PC-9 (cell line): Measurements from ENCODE around the gene HMGXB4. TPM values are rescaled to one million over a fixed set of nuclear protein-coding genes. Genes with fewer than 3 reads are reported as not detected.

Experiments used
- BruUV-seq: library from RNA; stranded (reverse); fragments of 400-500 nt; replicated peaks from 2 replicates; lab custom pipeline; 2021; lab: Mats Ljungman, UMichigan
- CTCF ChIA-PET: fragments of 300-600 bp; sonication (Branson Sonifier 250); formaldehyde crosslinking; loops from one replicate; lab custom pipeline; 2022; ENCODE audit warnings: antibody characterized with exemption; lab: Charles Lee
- POLR2A ChIA-PET: fragments of 300-600 bp; sonication (Branson Sonifier 250); formaldehyde crosslinking; loops from one replicate; lab custom pipeline; 2022; ENCODE audit warnings: antibody characterized with exemption; ENCODE audit not compliant: unreplicated experiment; lab: Charles Lee
- DNase-seq, 2 experiments: peaks; one replicate each; pipeline versions ENCODE4 v3.0.0 to v3.0.0-alpha.2; 2015 to 2022; ENCODE audit warnings: mixed read lengths in 1 of 2
- H2AFZ ChIP-seq: fragments of 200-600 bp; sonication (generic); 2 replicates; pipeline ENCODE4 v1.8.1; 2017; ENCODE audit warnings: antibody characterized with exemption
- H3F3A ChIP-seq: fragments of 200-600 bp; sonication (generic); 2 replicates; pipeline ENCODE4 v1.8.1; 2017; ENCODE audit warnings: antibody characterized with exemption, mild to moderate bottlenecking, low read depth; ENCODE audit not compliant: insufficient read depth
- H3K27ac ChIP-seq: fragments of 200-600 bp; sonication (generic); 2 replicates; pipeline ENCODE4 v1.6.1; 2016; ENCODE audit warnings: mixed run types
- H3K27me3 ChIP-seq: fragments of 200-600 bp; sonication (generic); 2 replicates; pipeline ENCODE4 v1.6.1; 2016; ENCODE audit warnings: low read depth, mixed run types; ENCODE audit not compliant: insufficient read depth
- H3K36me3 ChIP-seq: fragments of 200-600 bp; sonication (generic); 2 replicates; pipeline ENCODE4 v1.6.1; 2016; ENCODE audit warnings: low read depth, mixed run types
- H3K4me1 ChIP-seq: fragments of 200-600 bp; sonication (generic); replicated peaks from 2 replicates; pipeline ENCODE4 v1.6.1; 2016; ENCODE audit warnings: mixed run types; ENCODE audit not compliant: insufficient read depth
- H3K4me2 ChIP-seq: fragments of 200-600 bp; sonication (generic); 2 replicates; pipeline ENCODE4 v1.6.1; 2017; ENCODE audit warnings: mixed run types
- H3K4me3 ChIP-seq: fragments of 200-600 bp; sonication (generic); 2 replicates; pipeline ENCODE4 v1.6.1; 2016; ENCODE audit warnings: mixed run types
- H3K79me2 ChIP-seq: fragments of 200-600 bp; sonication (generic); 2 replicates; pipeline ENCODE4 v1.6.1; 2017; ENCODE audit warnings: low read depth, mixed run types
- H3K9me2 ChIP-seq: fragments of 200-600 bp; sonication (generic); 2 replicates; pipeline ENCODE4 v1.8.1; 2017; ENCODE audit warnings: mild to moderate bottlenecking; ENCODE audit not compliant: insufficient read depth
- H3K9me3 ChIP-seq: fragments of 200-600 bp; sonication (generic); 2 replicates; pipeline ENCODE4 v1.8.1; 2016; ENCODE audit warnings: low read depth; ENCODE audit not compliant: insufficient read depth
- H4K20me1 ChIP-seq: fragments of 200-600 bp; sonication (generic); 2 replicates; pipeline ENCODE4 v1.8.1; 2017; ENCODE audit not compliant: insufficient read depth
- EZH2 ChIP-seq: fragments of 200-600 bp; sonication (generic); IDR thresholded peaks from 2 replicates; pipeline ENCODE4 v1.8.0; 2017; ENCODE audit warnings: antibody characterized with exemption, low read depth
- intact Hi-C: fragments of 100-400 bp; cut with micrococcal nuclease; formaldehyde crosslinking; loops from one replicate; pipeline ENCODE4 v1.10.0; 2022; ENCODE audit not compliant: unreplicated experiment
- total RNA-seq: library from RNA; stranded (reverse); gene quantifications from 2 replicates; pipeline ENCODE4 v1.2.3, GENCODE V29; 2021
- TF ChIP-seq, protein P1 (sequence below): fragments of 200-600 bp; sonication (generic); conservative IDR thresholded peaks from 2 replicates; pipeline ENCODE4 v1.6.1; 2017; ENCODE audit warnings: mixed run types, antibody characterized with exemption, mild to moderate bottlenecking, moderate library complexity

HMGXB4 gene
- total RNA-seq, 1 experiment from 2014 or later: 29.2 TPM

DNA sequence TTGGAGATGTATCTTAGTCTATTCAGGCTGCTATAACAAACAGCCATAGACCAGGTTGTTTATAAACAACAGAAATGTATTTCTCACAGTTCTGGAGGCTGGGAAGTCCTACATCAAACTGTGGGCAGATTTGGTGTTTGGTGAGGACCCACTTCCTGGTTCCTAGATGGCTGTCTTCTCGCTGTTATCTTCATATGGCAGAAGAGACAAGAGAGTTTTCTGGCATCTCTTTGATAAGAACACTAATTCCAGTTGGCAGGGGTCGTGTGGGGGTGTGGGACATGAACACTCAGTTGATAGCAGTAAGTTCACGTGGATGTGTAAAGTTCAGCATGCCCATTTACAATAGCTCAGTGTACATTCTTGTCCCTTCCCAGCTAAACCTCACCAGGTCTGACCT is 41.3 kb upstream of the HMGXB4 start:
- Histone ChIP-seq H3K27ac (no peak overlapping the region), H3K36me3 (no peaks in the 10 kb centered on the region), H3K9me3 (no peaks in the 10 kb centered on the region; the same call in 1 of the 2 replicates), H3K4me1 (no peaks in the 10 kb centered on the region), H3K27me3 (peaks cover 17% of the 10 kb centered on the region), H3K4me3 (no peak overlapping the region), H3F3A (no peaks in the 10 kb centered on the region), H4K20me1 (no peaks in the 10 kb centered on the region), H3K4me2 (no peak overlapping the region), H2AFZ (no peak overlapping the region), H3K9me2 (no peaks in the 10 kb centered on the region), H3K79me2 (no peaks in the 10 kb centered on the region)
- no peak for DNase-seq
- ChIA-PET CTCF (no interaction called here), POLR2A (no interaction called here)
- intact Hi-C loops: no loop called here
- TF ChIP-seq, protein P1, sequence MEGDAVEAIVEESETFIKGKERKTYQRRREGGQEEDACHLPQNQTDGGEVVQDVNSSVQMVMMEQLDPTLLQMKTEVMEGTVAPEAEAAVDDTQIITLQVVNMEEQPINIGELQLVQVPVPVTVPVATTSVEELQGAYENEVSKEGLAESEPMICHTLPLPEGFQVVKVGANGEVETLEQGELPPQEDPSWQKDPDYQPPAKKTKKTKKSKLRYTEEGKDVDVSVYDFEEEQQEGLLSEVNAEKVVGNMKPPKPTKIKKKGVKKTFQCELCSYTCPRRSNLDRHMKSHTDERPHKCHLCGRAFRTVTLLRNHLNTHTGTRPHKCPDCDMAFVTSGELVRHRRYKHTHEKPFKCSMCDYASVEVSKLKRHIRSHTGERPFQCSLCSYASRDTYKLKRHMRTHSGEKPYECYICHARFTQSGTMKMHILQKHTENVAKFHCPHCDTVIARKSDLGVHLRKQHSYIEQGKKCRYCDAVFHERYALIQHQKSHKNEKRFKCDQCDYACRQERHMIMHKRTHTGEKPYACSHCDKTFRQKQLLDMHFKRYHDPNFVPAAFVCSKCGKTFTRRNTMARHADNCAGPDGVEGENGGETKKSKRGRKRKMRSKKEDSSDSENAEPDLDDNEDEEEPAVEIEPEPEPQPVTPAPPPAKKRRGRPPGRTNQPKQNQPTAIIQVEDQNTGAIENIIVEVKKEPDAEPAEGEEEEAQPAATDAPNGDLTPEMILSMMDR: no peak
- TF ChIP-seq EZH2: no peak
- no TSS peak for BruUV-seq

DNA sequence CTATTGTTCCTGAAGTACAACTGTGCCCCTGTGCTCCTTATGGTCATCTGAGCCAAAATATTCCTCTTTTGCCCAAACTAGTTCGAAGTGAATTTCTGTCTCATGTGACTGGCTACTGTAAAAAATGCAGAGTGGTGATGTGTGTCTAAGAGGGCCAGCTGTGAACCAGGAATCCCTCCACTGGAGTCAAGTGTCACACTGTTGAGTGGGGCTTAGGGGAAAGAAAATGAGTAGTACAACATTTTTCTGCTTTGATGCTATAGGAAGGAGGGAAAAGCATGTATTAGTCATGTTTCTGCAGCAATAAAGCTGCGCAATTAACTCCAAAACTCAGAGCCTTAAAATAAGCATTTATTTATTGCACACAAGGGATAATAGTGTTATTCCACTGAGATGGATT is 39.8 kb upstream of the HMGXB4 start:
- POLR2A ChIA-PET: no interaction called here
- no peaks in the 10 kb centered on the region for H3K36me3 ChIP-seq
- DNase-seq: no peak
- H3K4me2 ChIP-seq: no peak overlapping the region
- H4K20me1 ChIP-seq: no peaks in the 10 kb centered on the region
- intact Hi-C loops: no loop called here
- H3K9me2 ChIP-seq: no peaks in the 10 kb centered on the region
- TF ChIP-seq, protein P1: no peak
- no peak for TF ChIP-seq EZH2
- no peak overlapping the region for H3K27ac ChIP-seq
- no TSS peak for BruUV-seq
- no peaks in the 10 kb centered on the region for H3K4me1 ChIP-seq
- no peaks in the 10 kb centered on the region for H3K79me2 ChIP-seq
- CTCF ChIA-PET: no interaction called here
- no peaks in the 10 kb centered on the region for H3F3A ChIP-seq
- no peak overlapping the region for H2AFZ ChIP-seq
- H3K4me3 ChIP-seq: no peak overlapping the region
- no peaks in the 10 kb centered on the region; the same call in 1 of the 2 replicates for H3K9me3 ChIP-seq
- H3K27me3 ChIP-seq: peaks cover 10% of the 10 kb centered on the region; the same call in 1 of the 2 replicates

DNA sequence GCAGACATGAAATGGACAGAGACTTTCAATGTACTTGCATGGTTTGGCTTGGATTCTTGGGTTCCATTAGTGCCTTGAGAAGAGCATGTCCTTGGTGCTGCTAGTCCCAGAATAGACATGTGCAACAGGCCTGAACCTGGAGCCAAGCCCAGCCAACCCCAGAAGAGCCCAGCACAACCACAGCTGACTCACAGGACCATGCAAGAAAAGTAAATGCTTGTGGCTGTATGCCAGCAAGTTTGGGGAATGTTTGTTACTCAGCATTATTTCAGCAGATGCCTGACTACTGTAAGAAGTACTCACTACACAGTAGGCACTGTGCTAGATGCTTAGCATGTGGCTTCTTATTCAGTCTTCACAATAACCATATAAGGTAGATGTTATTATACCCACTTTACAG is 39.2 kb upstream of the HMGXB4 start:
- H2AFZ ChIP-seq: no peak overlapping the region
- CTCF ChIA-PET: no interaction called here
- H3K27ac ChIP-seq: no peak overlapping the region
- H3F3A ChIP-seq: no peaks in the 10 kb centered on the region
- peaks cover 5% of the 10 kb centered on the region; the same call in 1 of the 2 replicates for H3K27me3 ChIP-seq
- no peaks in the 10 kb centered on the region for H4K20me1 ChIP-seq
- no TSS peak for BruUV-seq
- no peak overlapping the region for H3K4me2 ChIP-seq
- H3K4me3 ChIP-seq: no peak overlapping the region
- no peaks in the 10 kb centered on the region for H3K9me2 ChIP-seq
- H3K9me3 ChIP-seq: no peaks in the 10 kb centered on the region; the same call in 1 of the 2 replicates
- no peak for DNase-seq
- H3K4me1 ChIP-seq: no peaks in the 10 kb centered on the region
- H3K79me2 ChIP-seq: no peaks in the 10 kb centered on the region
- no peaks in the 10 kb centered on the region for H3K36me3 ChIP-seq
- POLR2A ChIA-PET: no interaction called here
- TF ChIP-seq, protein P1: no peak
- no peak for TF ChIP-seq EZH2
- intact Hi-C loops: no loop called here
